GM20000 (cell line): ENCODE results near the gene GPR146.
"Not testable (repeated sequence)": the region's sequence is repeated elsewhere in the genome, so short reads cannot be mapped to it uniquely, and the experiment has no call there.

Experiments used
- DNase-seq: peaks from one replicate; pipeline ENCODE4 v3.0.0; 2012; ENCODE audit warnings: low spot score
- CTCF ChIP-seq: IDR thresholded peaks from 2 replicates; pipeline ENCODE4 v1.5.1; 2012; ENCODE audit warnings: mild to moderate bottlenecking, control low read depth; ENCODE audit errors: extremely low read depth, missing control alignments

GPR146 gene

GRCh38 chr7:1029637-1030443 lies 14.5 kb upstream of the GPR146 start:
- no peak for DNase-seq
- TF ChIP-seq CTCF, result no peak

GRCh38 chr7:1030444-1031070 lies 13.8 kb upstream of the GPR146 start:
- no peak for DNase-seq

GRCh38 chr7:1031716-1032455 lies 12.5 kb upstream of the GPR146 start:
- no peak for DNase-seq
- no peak for TF ChIP-seq CTCF

More at GRCh38 chr7:1030444-1031070, 13.8 kb upstream of the GPR146 start:
- TF ChIP-seq CTCF, result no peak

GRCh38 chr7:1032536-1033181 lies 11.7 kb upstream of the GPR146 start:
- no peak for DNase-seq
- TF ChIP-seq CTCF, result no peak

- DNase-seq, result no peak
- no peak for TF ChIP-seq CTCF
Measured at GRCh38 chr7:1033546-1034145, 10.7 kb upstream of the GPR146 start.

GRCh38 chr7:1034769-1035168 lies 9.6 kb upstream of the GPR146 start:
- not testable (repeated sequence) for DNase-seq

- not testable (repeated sequence) for DNase-seq
Measured at GRCh38 chr7:1036164-1036928, 8.0 kb upstream of the GPR146 start.

GRCh38 chr7:1040233-1040632 lies 4.1 kb upstream of the GPR146 start:
- not testable (repeated sequence) for DNase-seq
